GM23338 (cell line): ENCODE results near the gene UMODL1. TPM values are rescaled to one million over a fixed set of nuclear protein-coding genes. Genes with fewer than 3 reads are reported as not detected.

Experiments
- ATAC-seq: fragments of 200-7000 bp; cut with Tn5 transposase; 3 replicates; pipeline ENCODE4 v1.9.1; 2020
- DNase-seq: peaks from one replicate; pipeline ENCODE4 v3.0.0-alpha.2; 2015; ENCODE audit warnings: low spot score
- H2AFZ ChIP-seq: fragments of 200-600 bp; sonication (generic); 2 replicates; pipeline ENCODE4 v1.8.0; 2016; ENCODE audit warnings: antibody characterized with exemption, mild to moderate bottlenecking, moderate library complexity
- H3F3A ChIP-seq: fragments of 200-600 bp; sonication (generic); replicated peaks from 2 replicates; pipeline ENCODE4 v1.8.0; 2017; ENCODE audit warnings: antibody characterized with exemption, mixed run types, low read depth
- H3K27ac ChIP-seq: fragments of 200-600 bp; sonication (generic); 2 replicates; pipeline ENCODE4 v1.6.1; 2016; ENCODE audit warnings: low read depth
- H3K27me3 ChIP-seq: fragments of 200-600 bp; sonication (generic); 2 replicates; pipeline ENCODE4 v1.8.0; 2016; ENCODE audit warnings: mild to moderate bottlenecking, mixed run types, moderate library complexity; ENCODE audit not compliant: insufficient read depth
- H3K36me3 ChIP-seq: fragments of 200-600 bp; sonication (generic); 2 replicates; pipeline ENCODE4 v1.8.0; 2016; ENCODE audit warnings: mild to moderate bottlenecking; ENCODE audit not compliant: insufficient read depth
- H3K4me1 ChIP-seq: fragments of 200-600 bp; sonication (generic); 2 replicates; pipeline ENCODE4 v1.8.0; 2016; ENCODE audit warnings: mild to moderate bottlenecking, moderate library complexity; ENCODE audit not compliant: insufficient read depth
- H3K4me2 ChIP-seq: fragments of 200-600 bp; sonication (generic); 2 replicates; pipeline ENCODE4 v1.7.1; 2017; ENCODE audit warnings: mixed run types
- H3K4me3 ChIP-seq: fragments of 200-600 bp; sonication (generic); 2 replicates; pipeline ENCODE4 v1.6.1; 2016; ENCODE audit warnings: mixed run types
- H3K79me2 ChIP-seq: fragments of 200-600 bp; sonication (generic); replicated peaks from 2 replicates; pipeline ENCODE4 v1.8.0; 2017; ENCODE audit warnings: mild to moderate bottlenecking; ENCODE audit not compliant: insufficient read depth
- H3K9me2 ChIP-seq: fragments of 200-600 bp; sonication (generic); 2 replicates; pipeline ENCODE4 v1.8.0; 2017; ENCODE audit not compliant: insufficient read depth
- H4K20me1 ChIP-seq: fragments of 200-600 bp; sonication (generic); replicated peaks from 2 replicates; pipeline ENCODE4 v1.8.0; 2017; ENCODE audit warnings: mild to moderate bottlenecking; ENCODE audit not compliant: insufficient read depth
- H3K27ac Mint-ChIP-seq: 2 replicates; pipeline ENCODE4 v1.8.0; 2020; ENCODE audit warnings: inconsistent platforms, mild to moderate bottlenecking, moderate library complexity, mixed read lengths
- H3K27me3 Mint-ChIP-seq: 3 replicates; pipeline ENCODE4 v1.8.0; 2022; ENCODE audit warnings: low read depth, mild to moderate bottlenecking, moderate library complexity, mixed read lengths, inconsistent platforms; ENCODE audit not compliant: insufficient read depth, poor library complexity
- H3K36me3 Mint-ChIP-seq: 3 replicates; pipeline ENCODE4 v1.8.0; 2021; ENCODE audit warnings: low read depth, mild to moderate bottlenecking, inconsistent platforms, moderate library complexity, mixed read lengths
- H3K4me1 Mint-ChIP-seq: 3 replicates; pipeline ENCODE4 v1.8.0; 2020; ENCODE audit warnings: mild to moderate bottlenecking, inconsistent platforms, mixed read lengths
- H3K4me3 Mint-ChIP-seq: 3 replicates; pipeline ENCODE4 v1.8.0; 2021; ENCODE audit warnings: moderate library complexity, mild to moderate bottlenecking, inconsistent platforms, mixed read lengths
- H3K9me3 Mint-ChIP-seq: 3 replicates; pipeline ENCODE4 v1.8.0; 2020; ENCODE audit warnings: moderate library complexity, mild to moderate bottlenecking, inconsistent platforms, mixed read lengths
- CTCF ChIP-seq, 2 experiments: fragments of 200-600 bp in 1 of 2; sonication (generic) in 1 of 2; conservative IDR thresholded peaks; 2 replicates each; pipeline versions ENCODE4 v1.5.1 to v1.6.1; 2016 to 2017; ENCODE audit warnings: antibody characterized with exemption in 2 of 2, low read depth in 2 of 2, mild to moderate bottlenecking in 2 of 2, moderate library complexity in 1 of 2
- JUNB ChIP-seq: IDR thresholded peaks from one replicate; pipeline ENCODE4 v1.6.1; 2016; ENCODE audit warnings: antibody characterized with exemption; ENCODE audit not compliant: unreplicated experiment
- POLR2AphosphoS5 ChIP-seq: IDR thresholded peaks from 2 replicates; pipeline ENCODE4 v1.6.1; 2016; ENCODE audit warnings: antibody characterized with exemption, low read depth
- polyA plus RNA-seq: library from polyadenylated mRNA; unstranded; fragments of >200 nt; fragmentation: Nextera tagmentation; extraction: Ambion mirVana; gene quantifications from 2 replicates; pipeline ENCODE4 v1.2.1, GENCODE V29; 2016
- total RNA-seq: library from RNA; depleted of rRNA; stranded (reverse); fragments of >200 nt; shearing (Covaris generic); gene quantifications from 2 replicates; pipeline ENCODE4 v1.2.3, GENCODE V29; 2014
- TF ChIP-seq, protein P1 (sequence below): fragments of 250-450 bp; sonication (Bioruptor Pico); IDR thresholded peaks from 2 replicates; pipeline ENCODE4 v1.5.0; 2020; ENCODE audit warnings: mild to moderate bottlenecking, moderate library complexity

Gene UMODL1
- total and polyA plus RNA-seq, 2 experiments from 2014 or later: not detected

- TF ChIP-seq, protein P1, sequence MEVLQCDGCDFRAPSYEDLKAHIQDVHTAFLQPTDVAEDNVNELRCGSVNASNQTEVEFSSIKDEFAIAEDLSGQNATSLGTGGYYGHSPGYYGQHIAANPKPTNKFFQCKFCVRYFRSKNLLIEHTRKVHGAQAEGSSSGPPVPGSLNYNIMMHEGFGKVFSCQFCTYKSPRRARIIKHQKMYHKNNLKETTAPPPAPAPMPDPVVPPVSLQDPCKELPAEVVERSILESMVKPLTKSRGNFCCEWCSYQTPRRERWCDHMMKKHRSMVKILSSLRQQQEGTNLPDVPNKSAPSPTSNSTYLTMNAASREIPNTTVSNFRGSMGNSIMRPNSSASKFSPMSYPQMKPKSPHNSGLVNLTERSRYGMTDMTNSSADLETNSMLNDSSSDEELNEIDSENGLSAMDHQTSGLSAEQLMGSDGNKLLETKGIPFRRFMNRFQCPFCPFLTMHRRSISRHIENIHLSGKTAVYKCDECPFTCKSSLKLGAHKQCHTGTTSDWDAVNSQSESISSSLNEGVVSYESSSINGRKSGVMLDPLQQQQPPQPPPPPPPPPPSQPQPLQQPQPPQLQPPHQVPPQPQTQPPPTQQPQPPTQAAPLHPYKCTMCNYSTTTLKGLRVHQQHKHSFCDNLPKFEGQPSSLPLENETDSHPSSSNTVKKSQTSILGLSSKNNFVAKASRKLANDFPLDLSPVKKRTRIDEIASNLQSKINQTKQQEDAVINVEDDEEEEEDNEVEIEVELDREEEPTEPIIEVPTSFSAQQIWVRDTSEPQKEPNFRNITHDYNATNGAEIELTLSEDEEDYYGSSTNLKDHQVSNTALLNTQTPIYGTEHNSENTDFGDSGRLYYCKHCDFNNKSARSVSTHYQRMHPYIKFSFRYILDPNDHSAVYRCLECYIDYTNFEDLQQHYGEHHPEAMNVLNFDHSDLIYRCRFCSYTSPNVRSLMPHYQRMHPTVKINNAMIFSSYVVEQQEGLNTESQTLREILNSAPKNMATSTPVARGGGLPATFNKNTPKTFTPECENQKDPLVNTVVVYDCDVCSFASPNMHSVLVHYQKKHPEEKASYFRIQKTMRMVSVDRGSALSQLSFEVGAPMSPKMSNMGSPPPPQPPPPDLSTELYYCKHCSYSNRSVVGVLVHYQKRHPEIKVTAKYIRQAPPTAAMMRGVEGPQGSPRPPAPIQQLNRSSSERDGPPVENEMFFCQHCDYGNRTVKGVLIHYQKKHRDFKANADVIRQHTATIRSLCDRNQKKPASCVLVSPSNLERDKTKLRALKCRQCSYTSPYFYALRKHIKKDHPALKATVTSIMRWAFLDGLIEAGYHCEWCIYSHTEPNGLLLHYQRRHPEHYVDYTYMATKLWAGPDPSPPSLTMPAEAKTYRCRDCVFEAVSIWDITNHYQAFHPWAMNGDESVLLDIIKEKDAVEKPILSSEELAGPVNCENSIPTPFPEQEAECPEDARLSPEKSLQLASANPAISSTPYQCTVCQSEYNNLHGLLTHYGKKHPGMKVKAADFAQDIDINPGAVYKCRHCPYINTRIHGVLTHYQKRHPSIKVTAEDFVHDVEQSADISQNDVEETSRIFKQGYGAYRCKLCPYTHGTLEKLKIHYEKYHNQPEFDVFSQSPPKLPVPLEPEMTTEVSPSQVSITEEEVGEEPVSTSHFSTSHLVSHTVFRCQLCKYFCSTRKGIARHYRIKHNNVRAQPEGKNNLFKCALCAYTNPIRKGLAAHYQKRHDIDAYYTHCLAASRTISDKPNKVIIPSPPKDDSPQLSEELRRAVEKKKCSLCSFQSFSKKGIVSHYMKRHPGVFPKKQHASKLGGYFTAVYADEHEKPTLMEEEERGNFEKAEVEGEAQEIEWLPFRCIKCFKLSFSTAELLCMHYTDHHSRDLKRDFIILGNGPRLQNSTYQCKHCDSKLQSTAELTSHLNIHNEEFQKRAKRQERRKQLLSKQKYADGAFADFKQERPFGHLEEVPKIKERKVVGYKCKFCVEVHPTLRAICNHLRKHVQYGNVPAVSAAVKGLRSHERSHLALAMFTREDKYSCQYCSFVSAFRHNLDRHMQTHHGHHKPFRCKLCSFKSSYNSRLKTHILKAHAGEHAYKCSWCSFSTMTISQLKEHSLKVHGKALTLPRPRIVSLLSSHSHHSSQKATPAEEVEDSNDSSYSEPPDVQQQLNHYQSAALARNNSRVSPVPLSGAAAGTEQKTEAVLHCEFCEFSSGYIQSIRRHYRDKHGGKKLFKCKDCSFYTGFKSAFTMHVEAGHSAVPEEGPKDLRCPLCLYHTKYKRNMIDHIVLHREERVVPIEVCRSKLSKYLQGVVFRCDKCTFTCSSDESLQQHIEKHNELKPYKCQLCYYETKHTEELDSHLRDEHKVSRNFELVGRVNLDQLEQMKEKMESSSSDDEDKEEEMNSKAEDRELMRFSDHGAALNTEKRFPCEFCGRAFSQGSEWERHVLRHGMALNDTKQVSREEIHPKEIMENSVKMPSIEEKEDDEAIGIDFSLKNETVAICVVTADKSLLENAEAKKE (CRISPR knock-in tag): no peak
- TF ChIP-seq POLR2AphosphoS5: no peak
- peak; percentile 81 to 89 for TF ChIP-seq CTCF (conservative IDR thresholded peaks at IDR 0.05; ENCODE audit: low read depth in 2 of 2)
Measured at GRCh38 chr21:42145569-42146272, 74.6 kb downstream of the UMODL1 start (continued).

DNA sequence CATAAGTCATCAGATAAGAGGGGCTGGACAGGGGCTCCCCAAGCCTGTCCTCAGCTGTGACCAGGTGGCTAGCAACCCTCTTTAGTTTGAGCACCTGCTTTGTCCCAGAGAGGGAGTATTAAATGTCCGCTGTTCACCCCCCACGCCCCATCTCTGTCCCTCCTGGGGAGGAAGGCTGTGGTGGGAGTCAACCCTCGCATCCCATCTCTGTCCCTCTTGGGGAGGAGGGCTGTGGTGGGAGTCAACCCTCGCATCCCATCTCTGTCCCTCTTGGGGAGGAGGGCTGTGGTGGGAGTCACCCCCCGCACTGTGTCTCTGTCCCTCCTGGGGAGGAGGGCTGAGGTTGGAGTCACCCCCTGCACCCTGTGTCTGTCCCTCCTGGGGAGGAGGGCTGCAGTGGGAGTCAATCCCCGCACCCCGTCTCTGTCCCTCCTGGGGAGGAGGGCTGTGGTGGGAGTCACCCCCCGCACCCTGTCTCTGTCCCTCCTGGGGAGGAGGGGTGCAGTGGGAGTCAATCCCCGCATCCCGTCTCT lies 75.2 kb downstream of the UMODL1 start:
- Mint-ChIP-seq H3K27me3 (peaks cover 13% of the 10 kb centered on the region), H3K36me3 (no peaks in the 10 kb centered on the region), H3K4me3 (no peak overlapping the region), H3K4me1 (peaks cover 4% of the 10 kb centered on the region; the same call in 1 of the 3 replicates), H3K9me3 (no peaks in the 10 kb centered on the region; the same call in 2 of the 3 replicates), H3K27ac (no peak overlapping the region)
- no peak for ATAC-seq
- no peak overlapping the region for H2AFZ ChIP-seq
- peaks cover 3% of the 10 kb centered on the region; the same call in 1 of the 2 replicates for H3K4me1 ChIP-seq
- H3F3A ChIP-seq: no peaks in the 10 kb centered on the region
- H3K4me2 ChIP-seq: no peak overlapping the region
- H3K4me3 ChIP-seq: no peak overlapping the region
- H3K36me3 ChIP-seq: no peaks in the 10 kb centered on the region
- no peaks in the 10 kb centered on the region for H3K9me2 ChIP-seq
- DNase-seq: no peak
- no peak overlapping the region for H3K27ac ChIP-seq
- no peaks in the 10 kb centered on the region for H3K79me2 ChIP-seq
- H4K20me1 ChIP-seq: no peaks in the 10 kb centered on the region
- H3K27me3 ChIP-seq: no peaks in the 10 kb centered on the region
- TF ChIP-seq CTCF (conservative IDR thresholded peaks at IDR 0.05; ENCODE audit: low read depth in 2 of 2): no peak
- TF ChIP-seq JUNB: no peak
